ENCODE results near the gene GMEB2. TPM values are rescaled to one million over a fixed set of nuclear protein-coding genes. Genes with fewer than 3 reads are reported as not detected.
"Not testable (repeated sequence)": the region's sequence is repeated elsewhere in the genome, so short reads cannot be mapped to it uniquely, and the experiment has no call there.

The GMEB2 gene
- polyA plus RNA-seq, 1 of the 3 experiments (the other 2 are of a cell fraction) = 6.5 TPM

DNA sequence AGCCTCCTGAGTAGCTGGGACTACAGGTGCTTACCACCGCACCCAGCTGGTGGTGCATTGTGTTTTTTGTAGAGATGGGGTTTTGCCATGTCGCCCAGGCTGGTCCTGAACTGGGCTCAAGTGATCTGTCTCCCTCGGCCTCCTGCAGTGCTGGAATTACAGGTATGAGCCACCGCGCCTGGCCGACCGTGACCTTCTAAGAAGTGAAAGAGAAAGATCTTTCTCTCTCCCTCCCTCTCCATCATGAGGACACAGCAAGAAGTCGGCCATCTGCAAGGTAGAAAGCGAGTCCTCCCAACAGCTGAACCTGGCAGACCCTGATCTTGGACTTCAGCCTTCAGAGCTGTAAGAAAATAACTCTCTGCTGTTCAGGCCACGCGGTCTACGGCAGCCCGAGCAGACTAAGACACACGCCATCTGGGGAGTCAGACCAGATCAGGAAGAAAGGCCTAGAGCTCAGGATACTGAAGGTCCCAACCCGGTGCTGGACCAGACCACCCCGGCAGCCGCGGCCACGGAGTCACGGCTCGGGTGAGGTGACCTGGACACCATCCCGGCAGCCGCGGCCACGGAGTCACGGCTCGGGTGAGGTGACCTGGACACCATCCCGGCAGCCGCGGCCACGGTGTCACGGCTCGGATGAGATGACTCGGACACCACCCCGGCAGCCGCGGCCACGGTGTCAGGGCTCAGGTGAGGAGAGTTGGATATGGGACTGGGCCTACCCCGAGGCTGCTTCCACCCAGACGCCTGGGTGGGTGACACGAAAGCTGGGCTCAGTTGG is 9.6 kb downstream of the GMEB2 start:
- TF ChIP-seq CHD2 (IDR thresholded peaks at IDR 0.05; ENCODE audit: low read length, partially characterized antibody) = no peak
- TF ChIP-seq RAD21 (IDR thresholded peaks at IDR 0.05; ENCODE audit: low read length) = no peak
- no peak for TF ChIP-seq EZH2phosphoT487 (IDR thresholded peaks at IDR 0.05; ENCODE audit: borderline replicate concordance, low read depth)
- no peak for TF ChIP-seq SIN3A (IDR thresholded peaks at IDR 0.05; ENCODE audit: borderline replicate concordance, low read depth, low read length)
- no peak for TF ChIP-seq RXRA (IDR thresholded peaks at IDR 0.05; ENCODE audit: borderline replicate concordance, low read depth)
- TF ChIP-seq TEAD4 (IDR thresholded peaks at IDR 0.05; ENCODE audit: borderline replicate concordance, insufficient read depth) = no peak
- no peak for TF ChIP-seq JUND (IDR thresholded peaks at IDR 0.05)
- TF ChIP-seq SMC3 (IDR thresholded peaks at IDR 0.05; ENCODE audit: low read depth, low read length) = no peak
- H3K27ac ChIP-seq (ENCODE audit: low read depth in 2 of 2, low read length in 1 of 2) = no peak overlapping the region
- H3K9me2 ChIP-seq = no peaks in the 10 kb centered on the region
- no peak overlapping the region for H3K4me2 ChIP-seq
- no peak overlapping the region for H3K4me3 ChIP-seq (ENCODE audit: low read depth in 2 of 2, low read length in 1 of 2)
- no peak for DNase-seq
- peaks cover 34% of the 10 kb centered on the region for H3K79me2 ChIP-seq (ENCODE audit: insufficient read depth)
- H3K9me3 ChIP-seq = no peaks in the 10 kb centered on the region
- no peaks in the 10 kb centered on the region for H4K20me1 ChIP-seq (ENCODE audit: insufficient read depth)
- H3K4me1 ChIP-seq (ENCODE audit: control insufficient read depth in 1 of 2, insufficient read depth in 2 of 2, low read depth in 1 of 2, low read length in 1 of 2) = no peaks in the 10 kb centered on the region; a peak in 1 of 4 replicates
- peaks cover 7 to 12% of the 10 kb centered on the region in 2 experiments for H3K36me3 ChIP-seq (replicated peaks in 1 of 2; ENCODE audit: control insufficient read depth in 1 of 2, insufficient read depth in 2 of 2, low read length in 1 of 2)
- no peaks in the 10 kb centered on the region for H3K27me3 ChIP-seq (ENCODE audit: insufficient read depth)
- H2AFZ ChIP-seq (ENCODE audit: low read depth) = no peak overlapping the region
- H3F3A ChIP-seq (replicated peaks; ENCODE audit: insufficient read depth) = no peaks in the 10 kb centered on the region
- no peak overlapping the region for H3K9ac ChIP-seq
- WGBS (ENCODE audit: low lambda C conversion rate) = 96% methylated on average over 38 of the region's 41 CpGs
- ChIA-PET POLR2A (interaction anchor here (0.6 kb wide), 1 partner anchor 10 kb away, joined by 3 read pairs; no protein-coding TSS in a partner anchor), CTCF (interaction anchor here (1.2 to 2.3 kb wide), 4 partner anchors 10 to 422 kb away, joined by 3 to 7 read pairs (median 4); partner anchors contain the start of genes GMEB2 and PTK6)

DNA sequence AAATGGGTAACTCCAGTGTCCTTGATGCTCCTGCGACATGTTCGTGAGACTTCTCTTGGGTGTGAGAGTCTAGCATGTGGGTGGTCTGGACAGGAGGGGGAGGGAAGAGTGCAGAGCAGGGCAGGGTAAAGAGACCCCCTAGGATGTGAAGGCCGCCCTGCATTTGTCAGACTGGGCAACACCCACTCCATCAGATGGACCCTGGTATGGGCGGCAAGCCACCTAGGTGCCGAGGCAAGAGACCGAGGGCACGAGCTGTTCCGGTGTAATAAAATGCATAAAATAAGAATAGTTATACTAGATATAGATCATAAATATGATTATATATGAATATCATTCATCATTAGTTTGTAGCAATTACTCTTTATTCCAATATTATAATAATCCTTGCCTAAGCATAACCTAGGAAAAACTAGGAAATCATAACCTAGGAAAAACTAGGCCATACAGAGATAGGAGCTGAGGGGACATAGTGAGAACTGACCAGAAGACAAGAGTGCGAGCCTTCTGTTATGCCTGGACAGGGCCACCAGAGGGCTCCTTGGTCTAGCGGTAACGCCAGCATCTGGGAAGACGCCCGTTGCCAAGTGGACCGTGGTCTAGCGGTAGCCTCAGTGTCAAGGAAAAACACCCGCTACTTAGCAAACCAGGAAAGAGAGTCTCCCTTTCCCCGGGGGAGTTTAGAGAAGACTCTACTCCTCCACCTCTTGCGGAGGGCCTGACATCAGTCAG is 12.9 kb downstream of the GMEB2 start:
- H3K9me2 ChIP-seq; H3K4me2 ChIP-seq; POLR2A ChIA-PET; H2AFZ ChIP-seq (ENCODE audit: low read depth); H3K9me3 ChIP-seq; H3K9ac ChIP-seq; H3K4me3 ChIP-seq (ENCODE audit: low read depth in 2 of 2, low read length in 1 of 2); H3F3A ChIP-seq (replicated peaks; ENCODE audit: insufficient read depth); H3K27ac ChIP-seq (ENCODE audit: low read depth in 2 of 2, low read length in 1 of 2); H3K27me3 ChIP-seq (ENCODE audit: insufficient read depth); H4K20me1 ChIP-seq (ENCODE audit: insufficient read depth); DNase-seq; H3K4me1 ChIP-seq (ENCODE audit: control insufficient read depth in 1 of 2, insufficient read depth in 2 of 2, low read depth in 1 of 2, low read length in 1 of 2): not testable (repeated sequence)
- TF ChIP-seq, protein P1, sequence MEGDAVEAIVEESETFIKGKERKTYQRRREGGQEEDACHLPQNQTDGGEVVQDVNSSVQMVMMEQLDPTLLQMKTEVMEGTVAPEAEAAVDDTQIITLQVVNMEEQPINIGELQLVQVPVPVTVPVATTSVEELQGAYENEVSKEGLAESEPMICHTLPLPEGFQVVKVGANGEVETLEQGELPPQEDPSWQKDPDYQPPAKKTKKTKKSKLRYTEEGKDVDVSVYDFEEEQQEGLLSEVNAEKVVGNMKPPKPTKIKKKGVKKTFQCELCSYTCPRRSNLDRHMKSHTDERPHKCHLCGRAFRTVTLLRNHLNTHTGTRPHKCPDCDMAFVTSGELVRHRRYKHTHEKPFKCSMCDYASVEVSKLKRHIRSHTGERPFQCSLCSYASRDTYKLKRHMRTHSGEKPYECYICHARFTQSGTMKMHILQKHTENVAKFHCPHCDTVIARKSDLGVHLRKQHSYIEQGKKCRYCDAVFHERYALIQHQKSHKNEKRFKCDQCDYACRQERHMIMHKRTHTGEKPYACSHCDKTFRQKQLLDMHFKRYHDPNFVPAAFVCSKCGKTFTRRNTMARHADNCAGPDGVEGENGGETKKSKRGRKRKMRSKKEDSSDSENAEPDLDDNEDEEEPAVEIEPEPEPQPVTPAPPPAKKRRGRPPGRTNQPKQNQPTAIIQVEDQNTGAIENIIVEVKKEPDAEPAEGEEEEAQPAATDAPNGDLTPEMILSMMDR (IDR thresholded peaks at IDR 0.05) = peak; percentile 41
- 96% methylated on average over 17 of the region's 18 CpGs for WGBS (ENCODE audit: low lambda C conversion rate)
- CTCF ChIA-PET = interaction anchor here (0.6 to 1.2 kb wide), 4 partner anchors 31 to 391 kb away, joined by 3 to 4 read pairs (median 4); partner anchors contain the start of gene PTK6
- Histone ChIP-seq H3K79me2 (ENCODE audit: insufficient read depth) (peaks cover 12% of the 10 kb centered on the region), H3K36me3 (replicated peaks in 1 of 2; ENCODE audit: control insufficient read depth in 1 of 2, insufficient read depth in 2 of 2, low read length in 1 of 2) (peaks cover 7 to 10% of the 10 kb centered on the region in 2 experiments)
